Loucy (cell line): ENCODE results near the gene CDH20.

Source experiments
- H2AFZ ChIP-seq: fragments of 200-600 bp; sonication (generic); 2 replicates; pipeline ENCODE4 v1.6.0; 2016; ENCODE audit warnings: antibody characterized with exemption, mild to moderate bottlenecking, low read length, moderate library complexity
- H3F3A ChIP-seq: fragments of 200-600 bp; 2 replicates; pipeline ENCODE4 v1.6.0; 2016; ENCODE audit warnings: antibody characterized with exemption, low read depth, mild to moderate bottlenecking
- H3K27me3 ChIP-seq: fragments of 200-600 bp; sonication (generic); 2 replicates; pipeline ENCODE4 v1.6.1; 2014; ENCODE audit warnings: low read length, mild to moderate bottlenecking; ENCODE audit not compliant: insufficient read depth, poor library complexity, severe bottlenecking
- H3K36me3 ChIP-seq: fragments of 200-600 bp; sonication (generic); 2 replicates; pipeline ENCODE4 v1.6.1; 2016; ENCODE audit warnings: low read length; ENCODE audit not compliant: insufficient read depth
- H3K4me1 ChIP-seq: fragments of 200-600 bp; sonication (generic); 2 replicates; pipeline ENCODE4 v1.5.1; 2014; ENCODE audit warnings: low read length, mild to moderate bottlenecking; ENCODE audit not compliant: insufficient read depth, poor library complexity, severe bottlenecking
- H3K4me2 ChIP-seq: fragments of 200-600 bp; sonication (generic); 2 replicates; pipeline ENCODE4 v1.6.0; 2014; ENCODE audit warnings: antibody characterized with exemption, low read length, low read depth, mild to moderate bottlenecking; ENCODE audit not compliant: poor library complexity, severe bottlenecking
- H3K4me3 ChIP-seq: fragments of 200-600 bp; sonication (generic); 2 replicates; pipeline ENCODE4 v1.5.1; 2014; ENCODE audit warnings: low read length, mild to moderate bottlenecking, mixed read lengths; ENCODE audit not compliant: poor library complexity, severe bottlenecking
- H3K79me2 ChIP-seq: fragments of 200-600 bp; sonication (generic); 2 replicates; pipeline ENCODE4 v1.6.1; 2014; ENCODE audit warnings: low read length; ENCODE audit not compliant: insufficient read depth
- H3K9ac ChIP-seq: fragments of 200-600 bp; sonication (generic); 2 replicates; pipeline ENCODE4 v1.6.0; 2014; ENCODE audit warnings: mild to moderate bottlenecking, low read depth, low read length, moderate library complexity; ENCODE audit not compliant: poor library complexity, severe bottlenecking
- H3K9me2 ChIP-seq: fragments of 200-600 bp; sonication (generic); replicated peaks from 2 replicates; pipeline ENCODE4 v1.6.1; 2016; ENCODE audit warnings: low read depth, low read length, mixed read lengths
- H3K9me3 ChIP-seq: fragments of 200-600 bp; sonication (generic); 2 replicates; pipeline ENCODE4 v1.6.1; 2014; ENCODE audit warnings: mild to moderate bottlenecking, antibody characterized with exemption, low read length, low read depth; ENCODE audit not compliant: insufficient read depth
- H4K20me1 ChIP-seq: fragments of 200-600 bp; sonication (generic); 2 replicates; pipeline ENCODE4 v1.6.0; 2014; ENCODE audit warnings: antibody characterized with exemption, low read length, mild to moderate bottlenecking; ENCODE audit not compliant: insufficient read depth, poor library complexity, severe bottlenecking
- CTCF ChIP-seq: fragments of 200-600 bp; sonication (generic); conservative IDR thresholded peaks from 2 replicates; pipeline ENCODE4 v1.5.1; 2014; ENCODE audit warnings: mild to moderate bottlenecking, antibody characterized with exemption, low read length
- EZH2phosphoT487 ChIP-seq: fragments of 200-600 bp; IDR thresholded peaks from 2 replicates; pipeline ENCODE4 v1.6.1; 2018; ENCODE audit warnings: antibody characterized with exemption, mild to moderate bottlenecking, moderate library complexity, borderline replicate concordance

Gene CDH20

GRCh38 chr18:61443081-61443725 is 110.0 kb downstream of the CDH20 start:
- H3K9me2 ChIP-seq = no peaks in the 10 kb centered on the region
- H3K4me2 ChIP-seq = no peak overlapping the region
- H3K4me3 ChIP-seq = no peak overlapping the region
- no peaks in the 10 kb centered on the region for H3F3A ChIP-seq
- H2AFZ ChIP-seq = no peak overlapping the region
- no peaks in the 10 kb centered on the region for H3K79me2 ChIP-seq
- H3K27me3 ChIP-seq = no peaks in the 10 kb centered on the region
- H3K4me1 ChIP-seq = no peaks in the 10 kb centered on the region
- no peaks in the 10 kb centered on the region for H3K9me3 ChIP-seq
- H4K20me1 ChIP-seq = no peaks in the 10 kb centered on the region
- H3K9ac ChIP-seq = no peak overlapping the region
- TF ChIP-seq CTCF (no peak), EZH2phosphoT487 (no peak)
- no peaks in the 10 kb centered on the region for H3K36me3 ChIP-seq

- TF ChIP-seq EZH2phosphoT487 (no peak), CTCF (no peak)
- H2AFZ ChIP-seq = no peak overlapping the region
These were observed 115.1 kb downstream of the CDH20 start for GRCh38 chr18:61448316-61448715.

GRCh38 chr18:61459896-61460648 is 126.8 kb downstream of the CDH20 start:
- H3K9me3 ChIP-seq = no peaks in the 10 kb centered on the region
- no peak overlapping the region for H2AFZ ChIP-seq
- no peaks in the 10 kb centered on the region; the same call in 1 of the 2 replicates for H3K9me2 ChIP-seq
- H3K4me2 ChIP-seq = no peak overlapping the region
- no peaks in the 10 kb centered on the region for H3K79me2 ChIP-seq
- H3K9ac ChIP-seq = no peak overlapping the region
- no peaks in the 10 kb centered on the region for H3K4me1 ChIP-seq
- H3K4me3 ChIP-seq = no peak overlapping the region
- no peaks in the 10 kb centered on the region for H3K27me3 ChIP-seq
- no peaks in the 10 kb centered on the region for H3F3A ChIP-seq
- no peaks in the 10 kb centered on the region for H4K20me1 ChIP-seq
- TF ChIP-seq CTCF = no peak
- TF ChIP-seq EZH2phosphoT487 = no peak
- no peaks in the 10 kb centered on the region for H3K36me3 ChIP-seq

More at GRCh38 chr18:61448316-61448715, 115.1 kb downstream of the CDH20 start:
- Histone ChIP-seq H3K4me1 (no peaks in the 10 kb centered on the region), H3K9ac (no peak overlapping the region), H3K36me3 (no peaks in the 10 kb centered on the region), H3K4me3 (no peak overlapping the region), H4K20me1 (no peaks in the 10 kb centered on the region), H3K9me3 (no peaks in the 10 kb centered on the region), H3K4me2 (no peak overlapping the region), H3K9me2 (no peaks in the 10 kb centered on the region), H3F3A (no peaks in the 10 kb centered on the region), H3K79me2 (no peaks in the 10 kb centered on the region), H3K27me3 (no peaks in the 10 kb centered on the region)
